ENCODE measurements around the gene SAMD14. TPM values are rescaled to one million over a fixed set of nuclear protein-coding genes. Genes with fewer than 3 reads are reported as not detected.

Gene SAMD14
- total and polyA plus RNA-seq, 10 of the 15 experiments (the other 5 are each of a cell fraction or from before 2014, with no cell fraction given) = 0.06 to 1.7 (median 0.25) TPM; not detected in 3

- Histone ChIP-seq H3K27me3 (replicated peaks in 1 of 2; ENCODE audit: control insufficient read depth in 2 of 2, insufficient read depth in 2 of 2, low read length in 1 of 2) (no peaks in the 10 kb centered on the region), H4K20me1 (ENCODE audit: control insufficient read depth, insufficient read depth) (no peaks in the 10 kb centered on the region), H3K4me2 (ENCODE audit: control insufficient read depth, insufficient read depth) (no peak overlapping the region), H2AFZ (ENCODE audit: control insufficient read depth, low read depth, low read length) (no peak overlapping the region), H3K27ac (ENCODE audit: control insufficient read depth, insufficient read depth) (no peak overlapping the region), H3K79me2 (ENCODE audit: control insufficient read depth, insufficient read depth, low read length) (no peaks in the 10 kb centered on the region), H3K9me3 (replicated peaks; ENCODE audit: control insufficient read depth, insufficient read depth, low read length) (no peaks in the 10 kb centered on the region), H3K9ac (ENCODE audit: control insufficient read depth, insufficient read depth, low read length) (no peak overlapping the region), H3K4me3 (no peak overlapping the region), H3K36me3 (ENCODE audit: control insufficient read depth in 2 of 2, insufficient read depth in 2 of 2, low read length in 1 of 2) (no peaks in the 10 kb centered on the region; a peak in 2 of 4 replicates), H3K4me1 (ENCODE audit: control insufficient read depth, insufficient read depth, low read length) (no peaks in the 10 kb centered on the region)
- FAIRE-seq (no peak), ATAC-seq (no peak), DNase-seq (ENCODE audit: low read depth, low spot score) (no peak)
- SMC1A ChIA-PET (ENCODE audit: uncharacterized antibody, unreplicated experiment) = no interaction called here
- CTCF ChIA-PET = interaction anchor here (2.0 to 2.3 kb wide), 2 partner anchors 16 to 60 kb away, joined by 5 to 11 read pairs; no protein-coding TSS in a partner anchor
- WGBS (ENCODE audit: insufficient coverage, insufficient replicate concordance, low lambda C conversion rate, missing lambda C conversion rate) = 80% methylated on average over 19 of the region's 19 CpGs
- RAD21 ChIA-PET (ENCODE audit: unreplicated experiment) = no interaction called here
- POLR2A ChIA-PET = no interaction called here
- no TSS peak for BruUV-seq (replicated peaks)
- in situ Hi-C loops (cut with MboI) = no loop called here
- intact Hi-C loops (cut with micrococcal nuclease; ENCODE audit: unreplicated experiment) = no loop called here
- TF ChIP-seq RUNX3 (IDR thresholded peaks at IDR 0.05; ENCODE audit: low read length) = no peak
- TF ChIP-seq, protein P1, sequence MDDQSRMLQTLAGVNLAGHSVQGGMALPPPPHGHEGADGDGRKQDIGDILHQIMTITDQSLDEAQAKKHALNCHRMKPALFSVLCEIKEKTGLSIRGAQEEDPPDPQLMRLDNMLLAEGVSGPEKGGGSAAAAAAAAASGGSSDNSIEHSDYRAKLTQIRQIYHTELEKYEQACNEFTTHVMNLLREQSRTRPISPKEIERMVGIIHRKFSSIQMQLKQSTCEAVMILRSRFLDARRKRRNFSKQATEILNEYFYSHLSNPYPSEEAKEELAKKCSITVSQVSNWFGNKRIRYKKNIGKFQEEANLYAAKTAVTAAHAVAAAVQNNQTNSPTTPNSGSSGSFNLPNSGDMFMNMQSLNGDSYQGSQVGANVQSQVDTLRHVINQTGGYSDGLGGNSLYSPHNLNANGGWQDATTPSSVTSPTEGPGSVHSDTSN (IDR thresholded peaks at IDR 0.05; ENCODE audit: insufficient replicate concordance, low read depth, low read length) = no peak
- TF ChIP-seq RAD21 (IDR thresholded peaks at IDR 0.05; ENCODE audit: insufficient read depth, low read depth, low read length) = no peak
- no peak for TF ChIP-seq NRF1 (conservative IDR thresholded peaks at IDR 0.05; ENCODE audit: low read depth, low read length)
- TF ChIP-seq BRCA1 (IDR thresholded peaks at IDR 0.05; ENCODE audit: low read depth, low read length) = no peak
- TF ChIP-seq RELB (IDR thresholded peaks at IDR 0.05; ENCODE audit: low read depth) = no peak
- TF ChIP-seq MEF2B (IDR thresholded peaks at IDR 0.05; ENCODE audit: partially characterized antibody, poor library complexity, severe bottlenecking) = no peak
- TF ChIP-seq SRF (IDR thresholded peaks at IDR 0.05; ENCODE audit: low read depth in 2 of 2, low read length in 2 of 2) = no peak
- no peak for TF ChIP-seq MXI1 (IDR thresholded peaks at IDR 0.05; ENCODE audit: low read depth, low read length)
- TF ChIP-seq CHD4 (IDR thresholded peaks at IDR 0.05) = no peak
- TF ChIP-seq NR2F1 (conservative IDR thresholded peaks at IDR 0.05) = no peak
- TF ChIP-seq, protein P2, sequence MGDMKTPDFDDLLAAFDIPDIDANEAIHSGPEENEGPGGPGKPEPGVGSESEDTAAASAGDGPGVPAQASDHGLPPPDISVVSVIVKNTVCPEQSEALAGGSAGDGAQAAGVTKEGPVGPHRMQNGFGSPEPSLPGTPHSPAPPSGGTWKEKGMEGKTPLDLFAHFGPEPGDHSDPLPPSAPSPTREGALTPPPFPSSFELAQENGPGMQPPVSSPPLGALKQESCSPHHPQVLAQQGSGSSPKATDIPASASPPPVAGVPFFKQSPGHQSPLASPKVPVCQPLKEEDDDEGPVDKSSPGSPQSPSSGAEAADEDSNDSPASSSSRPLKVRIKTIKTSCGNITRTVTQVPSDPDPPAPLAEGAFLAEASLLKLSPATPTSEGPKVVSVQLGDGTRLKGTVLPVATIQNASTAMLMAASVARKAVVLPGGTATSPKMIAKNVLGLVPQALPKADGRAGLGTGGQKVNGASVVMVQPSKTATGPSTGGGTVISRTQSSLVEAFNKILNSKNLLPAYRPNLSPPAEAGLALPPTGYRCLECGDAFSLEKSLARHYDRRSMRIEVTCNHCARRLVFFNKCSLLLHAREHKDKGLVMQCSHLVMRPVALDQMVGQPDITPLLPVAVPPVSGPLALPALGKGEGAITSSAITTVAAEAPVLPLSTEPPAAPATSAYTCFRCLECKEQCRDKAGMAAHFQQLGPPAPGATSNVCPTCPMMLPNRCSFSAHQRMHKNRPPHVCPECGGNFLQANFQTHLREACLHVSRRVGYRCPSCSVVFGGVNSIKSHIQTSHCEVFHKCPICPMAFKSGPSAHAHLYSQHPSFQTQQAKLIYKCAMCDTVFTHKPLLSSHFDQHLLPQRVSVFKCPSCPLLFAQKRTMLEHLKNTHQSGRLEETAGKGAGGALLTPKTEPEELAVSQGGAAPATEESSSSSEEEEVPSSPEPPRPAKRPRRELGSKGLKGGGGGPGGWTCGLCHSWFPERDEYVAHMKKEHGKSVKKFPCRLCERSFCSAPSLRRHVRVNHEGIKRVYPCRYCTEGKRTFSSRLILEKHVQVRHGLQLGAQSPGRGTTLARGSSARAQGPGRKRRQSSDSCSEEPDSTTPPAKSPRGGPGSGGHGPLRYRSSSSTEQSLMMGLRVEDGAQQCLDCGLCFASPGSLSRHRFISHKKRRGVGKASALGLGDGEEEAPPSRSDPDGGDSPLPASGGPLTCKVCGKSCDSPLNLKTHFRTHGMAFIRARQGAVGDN (IDR thresholded peaks at IDR 0.05) = no peak
- no peak for TF ChIP-seq ZBTB11 (CRISPR knock-in tag; IDR thresholded peaks at IDR 0.05)
- TF ChIP-seq NBN (IDR thresholded peaks at IDR 0.05) = no peak
These were observed 20.2 kb downstream of the SAMD14 start for GRCh38 chr17:50109785-50110184.

All from GM12878 (cell line).